Limb (tissue), 2 donors: Measurements from ENCODE around the gene ZNF140.

Source experiments
- DNase-seq, 2 donors: peaks; one replicate each; pipeline ENCODE4 v3.0.0-alpha.2; 2016; ENCODE audit errors: extremely low spot score in 2 of 2

ZNF140 gene

GRCh38 chr12:133080368-133081158 is at the start of gene ZNF140:
ZNF140 (plus strand) TSS chr12:133080923; CDS start chr12:133081321, 398 bp downstream.
- peak; percentile 97 for DNase-seq

DNA sequence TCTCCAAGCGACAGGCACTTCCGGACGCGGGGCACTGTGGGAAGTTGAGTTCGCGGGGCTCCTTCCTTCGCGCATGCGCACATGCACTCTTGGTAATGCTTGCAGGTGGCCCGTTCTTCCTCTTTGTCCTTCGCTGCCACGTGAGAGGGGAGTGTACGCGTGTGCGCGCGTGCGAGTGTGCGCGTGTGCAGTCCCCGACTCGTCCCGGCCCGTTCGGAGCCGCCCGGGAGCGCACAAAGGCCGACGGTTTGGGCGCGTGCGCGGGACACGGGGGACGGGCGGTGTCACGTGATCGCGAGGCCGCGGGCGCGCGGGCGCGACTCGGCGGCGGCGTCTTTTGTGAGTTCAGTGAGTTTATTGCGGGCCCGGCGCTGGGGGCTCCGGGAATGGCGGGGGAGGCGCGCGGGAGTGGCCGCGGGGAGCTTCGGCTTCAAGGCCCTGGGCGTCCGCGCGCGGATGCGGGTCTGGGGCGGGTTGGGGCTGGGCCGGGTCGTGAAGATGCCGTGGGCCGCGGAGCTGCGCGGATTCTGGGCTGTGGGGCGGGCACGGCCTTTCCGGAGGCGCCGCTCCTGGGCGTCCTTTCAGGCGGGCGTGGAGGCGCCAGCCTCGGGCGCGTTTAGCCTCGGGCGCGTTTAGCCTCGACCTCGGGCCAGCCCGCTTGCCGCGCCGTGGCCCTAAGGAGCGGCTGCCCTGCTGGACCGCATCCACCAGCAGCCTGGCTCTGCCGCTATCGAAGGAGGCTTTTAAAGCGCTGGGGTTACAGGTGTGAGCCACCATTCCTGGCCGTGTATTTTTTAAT is 43.3 kb upstream of the ZNF140 start, which contains the start of gene ZNF84:
ZNF84 (plus strand) TSS at position 303 of the 799 bp plus-strand sequence. CDS start 3,959 bp downstream, outside the sequence.
- peak; percentile 97 for DNase-seq

GRCh38 chr12:133038118-133038709 is 42.5 kb upstream of the ZNF140 start:
- no peak for DNase-seq

GRCh38 chr12:133046698-133047097 is 34.0 kb upstream of the ZNF140 start:
- no peak for DNase-seq

GRCh38 chr12:133057446-133057845 is 23.3 kb upstream of the ZNF140 start:
- DNase-seq = no peak

DNA sequence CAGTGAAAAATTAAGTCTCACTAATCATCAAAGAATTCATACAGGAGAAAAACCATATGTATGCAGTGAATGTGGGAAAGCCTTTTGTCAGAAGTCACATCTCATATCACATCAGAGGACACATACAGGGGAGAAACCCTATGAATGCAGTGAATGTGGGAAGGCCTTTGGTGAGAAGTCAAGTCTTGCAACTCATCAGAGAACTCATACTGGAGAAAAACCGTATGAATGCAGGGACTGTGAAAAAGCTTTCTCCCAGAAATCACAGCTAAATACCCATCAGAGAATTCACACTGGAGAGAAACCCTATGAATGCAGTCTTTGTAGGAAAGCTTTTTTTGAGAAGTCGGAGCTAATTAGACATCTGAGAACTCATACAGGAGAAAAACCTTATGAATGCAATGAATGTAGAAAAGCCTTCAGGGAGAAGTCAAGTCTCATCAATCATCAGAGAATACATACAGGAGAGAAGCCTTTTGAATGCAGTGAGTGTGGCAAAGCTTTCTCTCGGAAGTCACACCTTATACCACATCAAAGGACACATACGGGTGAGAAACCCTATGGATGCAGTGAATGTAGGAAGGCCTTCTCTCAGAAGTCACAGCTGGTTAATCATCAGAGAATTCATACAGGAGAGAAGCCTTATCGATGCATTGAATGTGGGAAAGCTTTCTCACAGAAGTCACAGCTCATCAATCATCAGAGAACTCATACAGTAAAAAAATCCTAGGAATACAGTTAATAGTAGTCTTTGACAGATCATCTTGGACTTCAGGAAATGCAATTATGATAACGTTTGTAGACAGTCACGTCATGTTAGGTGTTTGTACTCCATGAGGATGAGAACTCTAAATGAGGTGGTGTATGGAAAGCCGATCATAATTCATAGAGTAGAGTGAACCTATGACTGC is 22.3 kb upstream of the ZNF140 start:
- DNase-seq = no peak

DNA sequence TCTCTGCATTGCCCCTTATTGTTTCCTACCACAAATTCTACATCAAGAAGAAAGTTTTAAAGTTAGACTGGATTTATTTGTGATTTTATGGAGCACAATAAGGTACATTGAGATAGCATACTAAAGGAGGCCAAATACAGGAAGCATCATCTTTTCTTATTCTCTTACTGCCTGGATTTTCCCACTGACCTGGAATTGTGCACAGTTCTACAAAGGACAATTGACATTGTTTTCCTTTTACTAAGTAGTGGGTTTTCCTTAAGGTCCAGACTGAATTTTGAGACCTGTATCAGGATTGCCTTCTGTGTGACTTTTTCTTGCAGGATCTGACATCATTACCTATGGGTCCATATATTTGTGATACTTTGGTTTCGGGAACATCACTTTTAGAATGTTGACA is 18.8 kb upstream of the ZNF140 start:
- no peak for DNase-seq

DNA sequence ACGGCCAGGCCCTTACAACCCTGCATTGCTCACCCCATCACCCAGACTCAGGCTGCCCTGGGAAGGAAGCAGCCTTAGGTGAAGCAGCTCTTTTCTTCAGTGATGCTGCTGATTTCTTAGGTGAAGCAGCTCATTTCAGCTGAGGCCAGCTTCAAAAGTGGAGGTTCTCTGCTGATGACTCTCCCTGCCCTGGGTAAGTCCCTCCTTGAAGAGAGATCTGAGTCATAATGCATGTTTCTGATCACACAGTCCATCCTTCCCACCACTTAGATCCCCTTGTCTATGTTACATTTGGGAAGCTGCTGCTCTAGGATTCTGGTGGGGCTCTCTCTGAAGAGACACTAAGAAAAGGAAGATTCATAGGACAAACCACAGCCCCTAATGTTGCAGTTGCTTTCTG is 17.2 kb upstream of the ZNF140 start:
- no peak for DNase-seq

DNA sequence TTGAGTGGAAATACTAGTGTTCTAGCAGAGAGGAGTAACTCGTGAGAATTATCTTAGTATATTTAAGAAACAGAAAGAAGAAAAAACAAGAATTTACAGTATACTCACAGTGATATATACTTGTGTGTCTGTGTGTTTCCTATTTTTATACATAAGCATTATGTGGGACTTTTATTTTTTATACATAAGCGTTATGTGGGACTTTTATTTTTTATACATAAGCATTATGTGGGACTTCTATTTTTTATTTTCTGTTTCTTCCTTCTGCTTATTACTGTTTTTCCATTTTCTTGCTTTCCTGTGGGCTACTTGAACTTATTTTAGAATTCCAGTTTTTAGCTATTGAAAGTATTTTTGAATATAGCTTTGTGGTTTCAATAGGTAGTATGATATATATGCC is 6.9 kb upstream of the ZNF140 start:
- DNase-seq = no peak

DNA sequence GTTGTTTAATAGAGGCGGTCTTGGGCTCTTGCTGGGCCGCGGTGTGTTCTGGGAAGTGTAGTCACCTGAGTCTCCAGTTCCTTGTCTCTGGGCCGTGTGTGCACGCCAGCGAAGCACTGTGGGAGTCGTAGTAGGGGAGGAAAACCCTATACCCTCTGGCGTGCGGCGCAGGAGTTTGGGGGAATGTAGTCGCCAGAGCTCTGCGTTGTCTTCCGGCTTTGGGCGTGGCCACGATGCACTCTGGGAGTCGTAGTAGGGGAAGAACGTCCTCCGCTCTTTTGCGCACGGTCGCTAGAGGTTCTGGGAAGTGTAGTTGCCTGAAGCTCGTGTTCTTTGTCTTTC is 726 bp upstream of the ZNF140 start:
- DNase-seq = peak; percentile 97 to 100

- DNase-seq = no peak
Observed at GRCh38 chr12:133081159-133081780, 547 bp downstream of the ZNF140 start.

DNA sequence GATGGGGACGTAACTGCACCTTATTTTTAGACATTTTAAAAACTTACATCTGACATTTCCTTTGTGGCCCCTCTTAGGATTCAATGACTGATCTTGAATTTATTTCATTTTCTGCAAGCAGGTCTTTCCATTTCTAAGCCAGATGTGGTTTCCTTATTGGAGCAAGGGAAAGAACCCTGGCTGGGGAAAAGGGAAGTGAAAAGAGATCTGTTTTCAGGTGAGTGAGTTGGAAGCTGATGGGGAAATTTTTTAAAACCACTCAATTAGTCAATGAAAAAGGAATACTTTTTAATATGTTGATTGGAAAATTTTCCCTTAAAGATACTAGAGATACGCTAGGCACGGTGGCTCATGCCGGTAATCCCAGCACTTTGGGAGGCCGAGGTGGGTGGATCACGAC is 2.6 kb downstream of the ZNF140 start:
- DNase-seq = no peak

DNA sequence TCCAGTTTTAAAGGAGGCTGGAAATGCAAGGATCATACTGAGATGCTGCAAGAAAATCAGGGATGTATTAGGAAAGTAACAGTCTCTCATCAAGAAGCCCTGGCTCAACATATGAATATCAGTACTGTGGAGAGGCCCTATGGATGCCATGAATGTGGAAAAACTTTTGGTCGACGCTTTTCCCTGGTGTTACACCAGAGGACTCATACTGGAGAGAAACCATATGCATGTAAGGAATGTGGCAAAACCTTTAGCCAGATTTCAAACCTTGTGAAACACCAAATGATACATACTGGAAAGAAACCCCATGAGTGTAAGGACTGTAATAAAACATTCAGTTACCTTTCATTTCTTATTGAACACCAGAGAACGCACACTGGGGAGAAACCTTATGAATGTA is 24.9 kb downstream of the ZNF140 start:
- DNase-seq = no peak

- no peak for DNase-seq
Observed at GRCh38 chr12:133106253-133106652, 25.5 kb downstream of the ZNF140 start.

DNA sequence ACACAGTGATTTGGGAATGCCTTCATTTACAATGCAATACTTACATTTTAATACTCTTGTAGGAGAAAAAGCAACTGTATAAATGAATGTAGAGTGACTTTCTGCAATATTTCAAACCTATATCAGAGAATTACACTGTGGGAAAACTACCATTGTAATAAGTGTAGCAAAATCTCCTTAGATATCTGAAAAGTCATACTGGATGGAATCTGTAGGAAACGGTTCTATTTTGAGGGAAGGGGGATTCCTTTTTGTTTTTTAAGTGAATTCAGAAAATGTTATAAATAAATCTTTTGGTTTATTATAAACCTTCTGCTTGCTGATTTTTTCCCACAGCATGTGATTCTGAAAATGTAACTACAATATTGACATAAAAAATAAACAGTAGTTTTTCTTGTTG is 26.4 kb downstream of the ZNF140 start:
- no peak for DNase-seq

DNA sequence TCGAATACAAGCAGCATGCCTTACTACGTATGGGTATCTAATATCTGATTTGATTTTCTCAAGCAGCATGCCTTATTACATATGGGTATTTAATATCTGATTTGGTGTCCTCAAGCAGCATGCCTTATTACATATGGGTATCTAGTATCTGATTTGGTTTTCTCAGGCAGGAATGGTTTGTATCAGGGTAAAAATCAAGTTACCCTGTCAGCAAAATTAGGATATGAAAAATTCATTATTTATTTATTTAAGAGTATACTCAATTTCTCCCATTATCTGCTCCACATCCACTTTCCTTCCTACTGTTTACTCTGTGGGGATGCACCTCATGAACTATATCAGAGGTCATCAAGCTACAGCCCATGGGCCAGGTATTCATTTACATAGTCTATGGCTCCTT is 27.4 kb downstream of the ZNF140 start:
- DNase-seq = no peak

DNA sequence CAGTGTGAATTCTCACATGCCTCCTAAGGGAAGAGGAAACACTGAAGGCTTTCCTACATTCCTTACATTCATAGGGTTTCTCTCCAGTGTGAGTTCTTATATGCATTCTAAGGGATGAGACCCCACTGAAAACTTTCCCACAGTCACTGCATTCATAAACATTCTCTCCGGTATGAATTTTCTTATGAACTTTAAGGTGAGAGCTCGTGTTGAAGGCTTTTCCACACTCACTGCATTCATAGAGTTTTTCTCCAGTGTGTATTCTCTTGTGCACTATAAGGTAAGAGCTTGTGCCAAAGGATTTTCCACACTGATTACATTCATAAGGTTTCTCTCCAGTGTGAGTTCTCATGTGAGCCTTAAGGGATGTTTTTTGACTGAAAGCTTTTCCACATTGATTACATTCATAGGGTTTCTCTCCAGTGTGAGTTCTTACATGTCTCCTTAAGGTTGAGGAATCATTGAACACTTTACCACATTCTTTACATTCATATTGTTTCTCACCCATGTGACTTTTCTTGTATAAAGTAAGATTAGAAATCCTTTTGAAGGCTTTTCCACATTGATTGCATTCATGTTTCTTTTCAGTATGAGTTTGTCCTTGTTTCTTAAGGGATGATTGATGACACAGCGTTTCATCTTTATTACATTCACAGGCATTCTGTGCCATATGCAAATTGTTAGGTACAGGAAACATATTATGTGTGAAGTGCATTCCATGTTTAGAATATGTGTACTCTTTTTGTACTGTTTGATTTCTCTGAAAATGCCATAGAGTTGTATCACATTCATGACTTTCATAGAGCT is 39.9 kb downstream of the ZNF140 start:
- DNase-seq = no peak

- DNase-seq = no peak
Observed at GRCh38 chr12:133124674-133125073, 44.0 kb downstream of the ZNF140 start.

DNA sequence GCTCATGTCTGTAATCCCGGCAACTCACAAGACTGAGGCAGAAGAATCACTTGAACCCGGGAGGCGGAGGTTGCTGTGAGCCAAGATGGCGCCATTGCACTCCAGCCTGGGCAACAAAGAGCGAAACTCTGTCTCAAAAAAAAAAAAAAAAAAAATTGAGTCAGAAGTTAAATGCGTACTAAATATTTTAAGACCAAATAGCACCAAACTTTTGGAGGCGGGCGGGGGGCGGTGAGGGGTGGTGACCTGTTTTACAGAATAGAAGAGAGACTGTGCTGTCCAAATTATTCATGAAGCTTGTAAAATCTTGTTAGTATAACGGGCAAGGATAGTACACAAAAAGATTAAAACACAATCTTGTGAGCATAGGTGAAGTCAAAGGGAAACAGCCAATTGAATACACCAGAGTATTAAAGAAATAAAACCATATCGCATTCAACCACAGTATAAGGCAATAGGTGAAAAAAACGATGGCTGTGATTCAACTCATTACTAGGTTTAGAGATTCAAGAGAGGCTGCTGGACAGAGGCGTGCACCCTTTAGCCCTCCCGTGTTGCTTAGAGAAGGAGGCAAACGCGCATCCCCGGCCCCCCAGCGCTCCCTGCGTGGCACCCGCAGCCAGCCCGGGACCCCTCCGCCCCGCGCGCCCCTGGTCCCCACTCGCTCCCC is 48.8 kb downstream of the ZNF140 start:
- DNase-seq = peak in 1 of 2 donors; percentile 7
